Epithelial cell of prostate (primary cell): ENCODE measurements around the gene RNU5D-1.
"Not testable (repeated sequence)": the region's sequence is repeated elsewhere in the genome, so short reads cannot be mapped to it uniquely, and the experiment has no call there.

Experiments
- DNase-seq: peaks from one replicate; pipeline ENCODE4 v3.0.0-alpha.2; 2011; ENCODE audit warnings: low read depth, low spot score
- H3K27ac ChIP-seq: fragments of 450-650 bp; 2 replicates; pipeline ENCODE4 v1.5.1; 2017; ENCODE audit warnings: mild to moderate bottlenecking

RNU5D-1 gene

DNA sequence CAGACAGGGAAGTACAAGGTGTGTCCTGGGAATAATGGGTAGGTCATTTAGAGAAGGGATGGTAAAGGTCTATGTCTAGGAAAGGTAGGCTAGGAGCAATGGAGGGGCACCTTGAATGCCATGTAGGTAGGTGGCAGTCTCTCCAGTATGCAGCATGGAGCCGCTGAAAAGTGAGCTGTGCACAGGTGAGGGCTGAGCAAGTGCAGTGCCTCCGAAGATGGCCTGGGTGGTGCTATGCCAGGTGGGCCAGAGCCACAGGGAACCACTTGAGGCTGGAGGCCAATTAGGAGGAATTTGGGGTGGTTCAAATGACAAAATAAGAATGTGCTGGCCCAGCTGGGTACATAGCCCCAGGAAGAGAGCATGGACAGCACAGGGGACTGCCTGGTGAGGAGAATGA lies 25.0 kb downstream of the RNU5D-1 start:
- DNase-seq = no peak
- no peak overlapping the region for H3K27ac ChIP-seq

DNA sequence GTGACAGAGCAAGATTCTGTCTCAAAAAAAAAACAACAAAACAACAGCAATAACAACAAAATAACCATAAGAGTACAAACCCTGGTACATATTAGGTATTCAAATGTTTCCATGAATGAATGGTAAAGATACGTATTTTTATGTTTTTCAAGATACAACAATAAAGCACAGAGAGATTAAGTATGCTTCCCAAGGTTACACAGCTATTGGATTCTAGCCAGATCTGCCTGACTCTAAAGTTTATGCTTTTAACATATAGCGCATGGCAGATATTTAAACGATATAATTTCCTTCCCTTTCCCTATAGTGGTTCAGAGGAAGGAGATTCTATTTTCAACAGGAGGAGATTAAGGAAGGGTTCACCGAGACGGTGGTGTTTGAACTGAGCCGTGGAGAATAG lies 25.5 kb downstream of the RNU5D-1 start:
- no peak overlapping the region for H3K27ac ChIP-seq
- DNase-seq = no peak

GRCh38 chr1:44701141-44701573 lies 29.8 kb downstream of the RNU5D-1 start:
- peak overlapping the region; percentile 50 for H3K27ac ChIP-seq
- peak; percentile 67 for DNase-seq

DNA sequence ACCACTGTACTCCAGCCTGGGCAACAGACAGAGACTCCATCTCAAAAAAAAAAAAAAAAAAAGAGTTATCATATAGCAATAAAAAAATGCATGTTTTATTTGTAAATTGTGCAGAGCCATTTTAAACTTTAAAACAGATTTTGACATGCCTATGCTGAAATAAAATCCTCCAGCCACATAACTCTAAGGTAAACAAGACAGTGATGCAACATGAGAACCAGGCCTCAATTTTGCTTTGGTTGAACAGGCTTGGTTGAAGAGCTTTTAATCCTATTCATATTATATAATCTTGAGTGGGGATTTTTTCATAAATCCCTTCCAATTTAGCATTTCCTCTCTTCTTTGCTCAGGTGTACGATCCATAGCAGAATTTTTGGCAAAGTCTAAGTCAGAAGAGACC lies 30.4 kb downstream of the RNU5D-1 start:
- DNase-seq = no peak
- H3K27ac ChIP-seq = peak overlapping the region; percentile 50

DNA sequence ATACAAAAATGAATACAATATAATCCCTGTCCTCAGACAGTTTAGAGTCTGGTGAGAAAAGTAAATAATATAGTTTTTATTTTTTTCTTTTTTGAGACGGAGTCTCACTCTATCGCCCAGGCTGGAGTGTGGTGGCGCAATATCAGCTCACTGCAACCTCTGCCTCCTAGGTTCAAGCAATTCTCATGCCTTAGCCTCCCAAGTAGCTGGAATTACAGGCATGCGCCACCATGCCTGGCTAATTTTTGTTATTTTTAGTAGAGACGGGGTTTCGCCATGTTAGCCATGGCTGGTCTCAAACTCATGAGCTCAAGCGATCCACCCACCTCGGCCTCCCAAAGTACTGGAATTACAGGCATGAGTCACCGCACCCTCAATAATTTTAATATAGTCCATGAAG lies 31.6 kb downstream of the RNU5D-1 start:
- DNase-seq, H3K27ac ChIP-seq: not testable (repeated sequence)

GRCh38 chr1:44698138-44698537 lies 32.8 kb downstream of the RNU5D-1 start:
- no peak for DNase-seq
- no peak overlapping the region for H3K27ac ChIP-seq

GRCh38 chr1:44696789-44697345 lies 34.1 kb downstream of the RNU5D-1 start:
- DNase-seq = no peak
- no peak overlapping the region for H3K27ac ChIP-seq

- H3K27ac ChIP-seq = no peak overlapping the region
Observed at GRCh38 chr1:44696101-44696500, 34.9 kb downstream of the RNU5D-1 start.

GRCh38 chr1:44695671-44696070 lies 35.3 kb downstream of the RNU5D-1 start:
- H3K27ac ChIP-seq = no peak overlapping the region

More at GRCh38 chr1:44696101-44696500, 34.9 kb downstream of the RNU5D-1 start:
- no peak for DNase-seq

DNA sequence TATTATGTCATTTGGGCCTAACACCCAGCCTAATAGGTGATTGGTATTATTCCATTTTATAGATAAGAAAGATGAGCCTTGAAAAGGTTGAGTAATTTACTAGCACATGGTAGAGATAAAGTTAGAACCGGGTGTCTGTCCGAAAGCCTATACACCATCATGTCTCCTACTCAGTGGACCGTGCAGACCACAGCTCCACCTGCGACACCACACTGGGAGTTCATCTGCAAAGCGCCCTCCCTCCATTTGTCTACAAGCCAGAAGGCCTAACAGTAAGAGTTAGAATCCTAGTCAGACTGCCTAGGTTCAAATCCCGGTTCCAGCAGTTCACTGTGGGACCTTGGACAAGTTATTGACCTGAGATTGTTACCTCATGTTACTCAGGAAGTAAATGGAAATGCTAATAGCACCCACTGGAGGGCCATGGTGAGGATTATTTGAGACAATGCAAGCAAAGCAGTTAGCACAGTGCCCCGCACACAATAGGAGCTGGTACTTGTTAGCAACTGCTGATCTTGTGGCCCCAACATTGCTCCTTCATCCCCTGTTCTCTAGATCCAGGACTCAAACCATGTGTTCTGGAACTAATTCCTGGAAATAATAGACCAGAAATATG lies 36.0 kb downstream of the RNU5D-1 start:
- DNase-seq = no peak
- H3K27ac ChIP-seq = no peak overlapping the region

More at GRCh38 chr1:44695671-44696070, 35.3 kb downstream of the RNU5D-1 start:
- no peak for DNase-seq

GRCh38 chr1:44693900-44694299 lies 37.1 kb downstream of the RNU5D-1 start:
- DNase-seq = no peak

DNA sequence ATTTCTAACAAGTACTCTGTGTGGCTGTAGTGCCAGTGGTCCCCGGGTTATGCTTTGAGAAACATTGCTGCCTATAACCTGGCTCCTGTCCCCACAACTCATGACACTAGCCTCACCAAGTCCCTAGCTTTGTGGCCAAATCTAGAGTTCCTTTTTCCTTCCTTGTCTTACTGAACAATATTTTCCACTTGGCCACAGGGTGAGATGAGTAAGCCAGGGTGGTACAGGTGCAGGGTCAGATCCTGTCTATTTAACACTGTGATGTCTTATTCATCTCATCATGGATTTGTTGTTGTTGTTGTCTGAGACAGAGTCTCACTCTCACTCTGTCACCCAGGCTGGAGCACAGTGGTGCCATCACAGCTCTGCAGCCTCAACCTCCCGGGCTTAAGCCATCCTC lies 37.8 kb downstream of the RNU5D-1 start:
- DNase-seq = no peak
- H3K27ac ChIP-seq = peak overlapping the region; percentile 11

More at GRCh38 chr1:44693900-44694299, 37.1 kb downstream of the RNU5D-1 start:
- peak overlapping the region; percentile 11 for H3K27ac ChIP-seq

DNA sequence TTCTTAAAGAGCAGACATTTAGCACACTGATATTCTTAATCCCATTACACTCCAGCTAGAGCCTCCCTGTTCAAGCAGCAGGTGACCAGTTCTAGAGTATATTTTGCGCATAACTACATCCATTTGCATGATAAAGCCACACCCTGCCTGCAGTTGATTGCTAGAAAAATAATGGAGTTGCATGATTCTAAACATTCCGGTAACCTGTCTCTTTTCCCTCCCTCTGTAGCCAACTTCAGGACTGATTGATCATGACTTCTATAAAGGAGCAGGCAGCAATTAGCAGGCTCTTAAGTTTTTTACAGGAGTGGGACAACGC lies 41.6 kb downstream of the RNU5D-1 start:
- no peak overlapping the region for H3K27ac ChIP-seq
- no peak for DNase-seq

GRCh38 chr1:44688760-44689446 lies 42.1 kb downstream of the RNU5D-1 start:
- DNase-seq = no peak
- no peak overlapping the region for H3K27ac ChIP-seq

DNA sequence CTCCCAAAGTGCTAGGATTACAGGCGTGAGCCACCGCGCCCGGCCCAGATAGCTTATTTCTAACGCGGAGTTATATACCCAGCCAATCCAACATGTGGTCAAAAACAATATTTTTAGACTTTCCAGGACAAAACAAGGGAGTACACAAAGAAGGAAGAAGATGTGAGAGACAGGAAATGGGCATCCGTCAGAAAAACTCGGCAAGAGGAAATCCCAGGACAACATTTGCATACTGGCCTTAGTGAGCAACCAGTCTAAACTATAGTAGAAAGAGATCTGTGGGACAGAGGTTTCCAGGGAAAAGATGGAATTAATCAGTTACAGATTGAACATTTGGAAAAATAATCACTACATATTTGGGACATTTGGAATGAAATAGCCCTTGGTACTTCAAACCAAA lies 45.1 kb downstream of the RNU5D-1 start:
- DNase-seq = no peak
- H3K27ac ChIP-seq = no peak overlapping the region

GRCh38 chr1:44685218-44685617 lies 45.8 kb downstream of the RNU5D-1 start:
- DNase-seq = no peak
- H3K27ac ChIP-seq = no peak overlapping the region

GRCh38 chr1:44684525-44684924 lies 46.4 kb downstream of the RNU5D-1 start:
- no peak overlapping the region for H3K27ac ChIP-seq
- no peak for DNase-seq

DNA sequence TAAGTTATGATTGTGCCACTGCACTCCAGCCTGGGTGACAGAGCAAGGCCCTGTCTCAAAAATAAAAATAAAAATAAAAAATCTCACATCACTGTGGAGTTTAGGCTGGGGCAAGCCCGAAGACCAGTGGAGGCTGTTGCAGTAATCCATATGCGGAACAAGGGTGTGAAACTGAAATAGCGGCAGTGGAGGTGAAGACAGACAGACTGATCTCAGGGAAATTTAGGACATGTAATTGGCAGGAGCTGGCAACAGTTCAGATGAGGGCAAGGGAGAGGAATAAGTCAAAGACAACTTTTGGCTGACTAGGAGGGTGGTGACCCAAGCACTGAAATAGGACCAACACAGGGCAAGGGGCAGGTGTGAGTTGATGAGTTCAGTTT lies 48.1 kb downstream of the RNU5D-1 start:
- no peak overlapping the region for H3K27ac ChIP-seq
- no peak for DNase-seq

GRCh38 chr1:44681905-44682882 lies 48.8 kb downstream of the RNU5D-1 start:
- H3K27ac ChIP-seq = no peak overlapping the region
- no peak for DNase-seq
